ENCODE results near the gene B4GAT1.

B4GAT1 gene

GRCh38 chr11:66331542-66332370 is 15.7 kb downstream of the B4GAT1 start:
- TF ChIP-seq, protein P1, sequence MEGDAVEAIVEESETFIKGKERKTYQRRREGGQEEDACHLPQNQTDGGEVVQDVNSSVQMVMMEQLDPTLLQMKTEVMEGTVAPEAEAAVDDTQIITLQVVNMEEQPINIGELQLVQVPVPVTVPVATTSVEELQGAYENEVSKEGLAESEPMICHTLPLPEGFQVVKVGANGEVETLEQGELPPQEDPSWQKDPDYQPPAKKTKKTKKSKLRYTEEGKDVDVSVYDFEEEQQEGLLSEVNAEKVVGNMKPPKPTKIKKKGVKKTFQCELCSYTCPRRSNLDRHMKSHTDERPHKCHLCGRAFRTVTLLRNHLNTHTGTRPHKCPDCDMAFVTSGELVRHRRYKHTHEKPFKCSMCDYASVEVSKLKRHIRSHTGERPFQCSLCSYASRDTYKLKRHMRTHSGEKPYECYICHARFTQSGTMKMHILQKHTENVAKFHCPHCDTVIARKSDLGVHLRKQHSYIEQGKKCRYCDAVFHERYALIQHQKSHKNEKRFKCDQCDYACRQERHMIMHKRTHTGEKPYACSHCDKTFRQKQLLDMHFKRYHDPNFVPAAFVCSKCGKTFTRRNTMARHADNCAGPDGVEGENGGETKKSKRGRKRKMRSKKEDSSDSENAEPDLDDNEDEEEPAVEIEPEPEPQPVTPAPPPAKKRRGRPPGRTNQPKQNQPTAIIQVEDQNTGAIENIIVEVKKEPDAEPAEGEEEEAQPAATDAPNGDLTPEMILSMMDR (IDR thresholded peaks at IDR 0.05; ENCODE audit: insufficient read depth, low read length, poor library complexity, severe bottlenecking), result no peak
- H3K4me3 ChIP-seq (replicated peaks; ENCODE audit: low read depth, low read length), result no peak overlapping the region
- no peaks in the 10 kb centered on the region for H3K27me3 ChIP-seq (replicated peaks; ENCODE audit: control insufficient read depth, insufficient read depth, low read length)
- H3K36me3 ChIP-seq (ENCODE audit: control insufficient read depth, insufficient read depth, low read length), result no peaks in the 10 kb centered on the region
- DNase-seq (ENCODE audit: extremely low read depth, insufficient read length), result no peak

DNA sequence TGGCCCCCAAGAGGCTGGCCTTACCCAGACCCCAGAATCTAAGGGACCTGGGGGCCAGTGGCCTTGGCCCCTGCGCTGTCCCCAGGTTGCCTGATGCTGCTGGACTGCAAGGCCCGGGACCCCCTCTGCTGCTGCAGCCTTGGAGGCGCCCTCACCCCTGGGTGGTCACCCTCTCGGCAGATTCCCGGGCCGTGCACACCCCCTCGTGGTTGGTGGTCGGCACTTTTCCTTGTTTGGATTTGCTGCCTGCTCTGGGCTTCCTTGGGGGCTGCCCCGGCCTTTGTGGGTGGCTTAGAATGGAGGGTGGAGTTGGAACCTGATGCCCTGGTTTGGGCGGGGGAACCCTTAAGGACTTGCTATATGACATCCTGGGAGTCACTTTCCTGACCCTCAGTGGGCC is 16.5 kb downstream of the B4GAT1 start:
- Histone ChIP-seq H3K4me3 (replicated peaks; ENCODE audit: low read depth, low read length) (no peak overlapping the region), H3K27me3 (replicated peaks; ENCODE audit: control insufficient read depth, insufficient read depth, low read length) (no peaks in the 10 kb centered on the region), H3K36me3 (ENCODE audit: control insufficient read depth, insufficient read depth, low read length) (no peaks in the 10 kb centered on the region)
- TF ChIP-seq, protein P1 (IDR thresholded peaks at IDR 0.05; ENCODE audit: insufficient read depth, low read length, poor library complexity, severe bottlenecking), result no peak
- no peak for DNase-seq (ENCODE audit: extremely low read depth, insufficient read length)

GRCh38 chr11:66329165-66329673 is 18.2 kb downstream of the B4GAT1 start:
- H3K27me3 ChIP-seq (replicated peaks; ENCODE audit: control insufficient read depth, insufficient read depth, low read length), result no peaks in the 10 kb centered on the region
- DNase-seq (ENCODE audit: extremely low read depth, insufficient read length), result no peak
- H3K4me3 ChIP-seq (replicated peaks; ENCODE audit: low read depth, low read length), result no peak overlapping the region
- no peaks in the 10 kb centered on the region for H3K36me3 ChIP-seq (ENCODE audit: control insufficient read depth, insufficient read depth, low read length)
- TF ChIP-seq, protein P1 (IDR thresholded peaks at IDR 0.05; ENCODE audit: insufficient read depth, low read length, poor library complexity, severe bottlenecking), result no peak

GRCh38 chr11:66328302-66329144 is 18.9 kb downstream of the B4GAT1 start:
- H3K36me3 ChIP-seq (ENCODE audit: control insufficient read depth, insufficient read depth, low read length), result no peaks in the 10 kb centered on the region
- DNase-seq (ENCODE audit: extremely low read depth, insufficient read length), result peak; percentile 78
- no peaks in the 10 kb centered on the region for H3K27me3 ChIP-seq (replicated peaks; ENCODE audit: control insufficient read depth, insufficient read depth, low read length)
- TF ChIP-seq, protein P1 (IDR thresholded peaks at IDR 0.05; ENCODE audit: insufficient read depth, low read length, poor library complexity, severe bottlenecking), result peak; percentile 91
- no peak overlapping the region for H3K4me3 ChIP-seq (replicated peaks; ENCODE audit: low read depth, low read length)

DNA sequence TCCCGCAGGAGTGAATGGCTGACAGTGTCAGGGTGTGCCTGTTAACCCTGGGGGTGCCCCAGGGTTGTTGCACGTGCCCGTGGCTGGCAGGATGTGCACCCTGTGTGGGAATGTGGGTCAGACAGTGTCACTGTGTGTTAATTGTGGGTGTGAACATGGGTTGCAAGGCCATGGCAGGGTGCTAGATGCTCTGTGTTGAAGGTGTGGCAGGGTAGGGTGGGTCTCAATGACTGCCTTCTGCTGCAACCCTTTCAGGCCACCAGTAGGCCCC is 19.5 kb downstream of the B4GAT1 start:
- Histone ChIP-seq H3K36me3 (ENCODE audit: control insufficient read depth, insufficient read depth, low read length) (no peaks in the 10 kb centered on the region), H3K4me3 (replicated peaks; ENCODE audit: low read depth, low read length) (no peak overlapping the region), H3K27me3 (replicated peaks; ENCODE audit: control insufficient read depth, insufficient read depth, low read length) (no peaks in the 10 kb centered on the region)
- TF ChIP-seq, protein P1 (IDR thresholded peaks at IDR 0.05; ENCODE audit: insufficient read depth, low read length, poor library complexity, severe bottlenecking), result no peak
- DNase-seq (ENCODE audit: extremely low read depth, insufficient read length), result no peak

All from GM06990 (cell line).